GM18861 (cell line): ENCODE data around the gene SLX4.
"Not testable (repeated sequence)": the region's sequence is repeated elsewhere in the genome, so short reads cannot be mapped to it uniquely, and the experiment has no call there.

Experiments used
- ATAC-seq: cut with Tn5 transposase; IDR thresholded peaks from one replicate; pipeline ENCODE4 v1.9.1; 2021; ENCODE audit not compliant: unreplicated experiment

SLX4 gene

DNA sequence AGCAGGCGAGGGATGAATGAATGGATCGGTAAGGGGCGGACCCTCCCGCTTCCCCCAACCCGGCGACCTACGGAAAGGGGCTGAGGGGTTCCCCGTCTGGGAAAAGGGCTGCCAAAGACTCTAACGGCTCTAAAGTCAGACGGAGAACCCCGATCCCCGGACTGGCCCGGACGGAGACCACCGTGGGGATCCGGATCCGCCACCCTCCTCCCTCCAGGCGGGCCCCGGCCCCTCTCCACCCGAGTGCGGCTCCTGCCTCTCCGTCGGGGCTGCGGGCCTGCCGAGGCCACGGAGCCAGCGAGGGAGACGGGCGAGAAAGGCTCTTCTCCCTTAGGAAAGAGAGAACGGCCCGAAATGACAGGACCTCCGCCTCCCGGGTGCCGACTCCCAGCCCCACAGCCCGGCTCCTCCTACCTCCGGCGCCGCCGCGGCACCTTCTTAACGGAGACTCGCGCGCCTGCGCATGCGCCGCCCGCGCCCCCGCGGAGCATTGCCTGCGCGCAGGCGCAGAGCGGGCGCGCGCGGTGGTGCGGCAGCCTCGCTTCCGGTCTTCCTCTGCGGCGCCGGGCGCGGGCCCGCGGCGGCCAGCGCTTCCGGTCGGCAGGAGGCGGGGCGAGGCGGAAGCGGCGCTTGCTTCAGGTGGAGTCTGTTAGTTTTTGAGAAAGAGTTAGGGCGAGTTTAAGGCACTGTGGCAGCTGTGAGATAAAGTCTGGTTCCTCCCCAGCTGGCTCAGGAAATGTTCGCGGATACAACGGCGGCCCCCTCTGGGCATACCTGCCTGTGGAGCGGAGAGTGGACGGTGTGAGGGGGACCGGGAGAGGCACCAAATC, at the start of gene SLX4:
Gene SLX4 (minus strand): TSS at position 461 of the 830 bp plus-strand sequence. CDS start 2,642 bp downstream, outside the sequence.
- peak; percentile 80 for ATAC-seq

GRCh38 chr16:3659251-3659650, 47.8 kb upstream of the SLX4 start:
- ATAC-seq = no peak

GRCh38 chr16:3656491-3657468, 45.4 kb upstream of the SLX4 start:
- ATAC-seq = no peak

DNA sequence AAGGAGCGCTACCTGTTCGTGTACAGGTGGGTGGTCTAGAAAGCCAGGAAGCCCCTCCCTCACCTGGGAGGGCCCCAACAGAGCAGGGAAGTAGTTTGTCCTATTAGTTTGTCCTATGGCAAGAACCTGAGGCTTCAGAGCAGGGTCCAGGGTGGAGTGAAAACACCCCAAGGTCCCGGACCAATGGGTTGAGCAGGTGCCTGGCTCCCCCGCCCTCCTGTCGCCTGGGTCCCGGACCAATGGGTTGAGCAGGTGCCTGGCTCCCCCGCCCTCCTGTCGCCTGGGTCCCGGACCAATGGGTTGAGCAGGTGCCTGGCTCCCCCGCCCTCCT, 44.7 kb upstream of the SLX4 start:
- ATAC-seq = not testable (repeated sequence)

DNA sequence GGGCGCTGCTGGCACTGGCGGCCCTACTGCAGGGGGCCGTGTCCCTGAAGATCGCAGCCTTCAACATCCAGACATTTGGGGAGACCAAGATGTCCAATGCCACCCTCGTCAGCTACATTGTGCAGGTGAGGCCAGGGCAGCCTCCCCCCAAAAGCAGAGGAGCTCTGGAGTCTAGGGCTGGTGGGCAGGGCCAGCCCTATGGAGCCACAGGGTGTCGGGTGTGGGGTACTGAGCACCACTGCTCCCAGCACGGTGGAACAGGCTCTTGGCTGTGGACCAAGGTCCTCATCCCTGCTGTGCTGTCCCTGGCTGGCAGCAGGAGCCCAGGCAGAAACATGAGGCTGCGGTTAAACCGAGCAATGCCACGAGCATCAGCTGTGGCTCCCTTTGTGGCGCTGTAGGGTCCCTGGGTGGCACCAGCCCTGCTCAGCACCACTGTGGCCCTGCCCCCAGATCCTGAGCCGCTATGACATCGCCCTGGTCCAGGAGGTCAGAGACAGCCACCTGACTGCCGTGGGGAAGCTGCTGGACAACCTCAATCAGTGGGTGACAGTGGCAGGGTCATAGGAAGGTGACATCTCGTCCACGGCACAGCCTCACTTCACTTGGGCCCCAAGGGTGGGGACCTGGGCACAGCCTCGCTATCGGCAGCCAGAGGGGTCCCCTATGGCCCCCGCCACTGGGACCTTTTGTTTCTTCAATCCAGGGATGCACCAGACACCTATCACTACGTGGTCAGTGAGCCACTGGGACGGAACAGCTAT, 44.2 kb upstream of the SLX4 start:
- no peak for ATAC-seq

DNA sequence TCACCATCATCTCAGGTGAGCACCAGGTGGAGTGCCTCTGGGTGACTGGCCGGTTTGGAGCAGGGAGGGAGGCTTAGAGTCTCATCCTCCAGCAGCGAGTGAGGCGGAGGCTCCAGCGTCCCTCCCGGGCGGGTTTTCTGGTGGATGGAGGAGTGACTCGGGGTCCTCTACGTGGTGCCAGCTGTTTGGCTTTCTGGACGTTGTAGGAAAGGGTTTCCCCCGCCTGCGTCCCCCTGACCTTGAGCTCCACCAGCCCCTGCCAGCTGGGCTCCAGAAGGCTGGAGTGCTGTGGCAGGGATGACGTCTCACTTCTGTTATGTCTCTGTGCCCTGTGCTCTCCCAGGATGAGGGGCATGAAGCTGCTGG, 43.6 kb upstream of the SLX4 start:
- no peak for ATAC-seq

DNA sequence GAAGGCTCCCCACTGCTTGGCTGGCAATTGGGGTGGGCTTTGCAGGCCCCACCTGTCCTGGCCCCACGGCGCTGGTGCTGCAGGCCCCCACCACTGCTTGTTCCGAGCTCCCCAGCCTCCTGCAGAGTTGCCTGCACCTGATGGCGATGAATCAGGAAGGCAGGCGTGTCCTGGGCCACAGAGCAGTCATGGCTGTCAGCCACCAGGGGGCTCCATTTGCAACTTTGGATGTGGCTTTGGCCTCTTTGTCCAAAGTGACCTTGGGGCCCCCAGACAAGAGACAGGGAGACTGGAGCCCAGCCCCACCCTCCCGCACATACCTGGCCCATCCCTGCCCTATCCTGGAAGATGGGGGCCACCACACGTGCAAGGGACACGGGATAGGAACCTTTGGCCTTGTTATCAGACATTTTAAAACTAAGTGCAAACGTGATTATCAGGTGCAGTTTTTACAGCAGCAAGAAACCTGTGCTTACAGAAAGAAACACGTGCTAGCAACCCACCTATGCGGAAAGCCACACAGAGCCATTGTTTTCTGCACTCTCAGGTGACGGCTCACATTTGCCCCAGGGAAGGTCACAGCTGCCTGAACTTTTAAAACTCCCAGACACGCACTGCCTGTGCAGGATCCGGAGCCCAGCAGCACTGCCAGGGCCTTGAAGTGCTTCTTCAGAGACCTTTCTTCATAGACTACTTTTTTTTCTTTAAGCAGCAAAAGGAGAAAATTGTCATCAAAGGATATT, 43.0 kb upstream of the SLX4 start, which contains the start of gene DNASE1:
Gene DNASE1 (plus strand): TSS at position 443 of the 743 bp plus-strand sequence. CDS start 683 bp downstream, outside the sequence.
- no peak for ATAC-seq

DNA sequence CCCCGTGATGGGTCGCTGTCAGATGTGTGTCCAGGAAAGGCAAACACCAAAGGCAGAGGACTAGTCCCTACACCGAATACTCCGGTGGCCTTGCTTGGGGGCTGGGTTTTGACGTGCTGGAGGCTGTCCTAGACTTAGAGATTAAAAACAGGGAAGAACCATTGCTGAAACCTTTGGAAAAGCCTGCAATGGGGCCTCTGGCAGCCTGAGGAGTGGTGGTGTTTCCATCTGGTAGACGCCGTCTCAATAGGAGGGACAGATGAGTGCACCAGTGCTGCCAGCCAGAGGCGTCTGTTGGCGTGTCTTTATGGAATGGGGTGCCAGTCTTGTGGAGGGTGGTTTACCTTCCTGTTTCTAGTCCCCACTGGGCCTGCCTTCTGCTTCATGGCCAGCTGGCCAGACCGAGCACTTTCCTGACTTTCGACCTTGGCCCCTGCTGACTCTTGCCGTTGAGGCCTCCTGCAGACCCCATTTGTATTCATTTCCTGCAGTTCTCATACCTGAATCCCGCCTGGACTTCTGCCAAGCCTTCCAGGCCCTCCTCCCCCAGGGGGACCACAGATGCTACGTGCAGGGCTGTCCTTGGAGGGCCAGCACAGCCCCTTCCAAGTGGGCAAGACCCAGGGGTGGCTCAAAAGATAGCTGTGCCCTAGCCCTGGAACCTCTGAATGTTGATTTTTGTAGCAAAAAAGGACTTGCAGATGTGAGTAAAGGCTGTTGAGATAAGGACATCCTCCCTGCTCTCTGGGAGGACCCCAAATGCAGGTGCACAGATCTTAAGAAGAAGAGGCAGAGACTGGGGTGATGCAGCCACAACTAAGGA, 41.2 kb upstream of the SLX4 start:
- ATAC-seq = no peak

DNA sequence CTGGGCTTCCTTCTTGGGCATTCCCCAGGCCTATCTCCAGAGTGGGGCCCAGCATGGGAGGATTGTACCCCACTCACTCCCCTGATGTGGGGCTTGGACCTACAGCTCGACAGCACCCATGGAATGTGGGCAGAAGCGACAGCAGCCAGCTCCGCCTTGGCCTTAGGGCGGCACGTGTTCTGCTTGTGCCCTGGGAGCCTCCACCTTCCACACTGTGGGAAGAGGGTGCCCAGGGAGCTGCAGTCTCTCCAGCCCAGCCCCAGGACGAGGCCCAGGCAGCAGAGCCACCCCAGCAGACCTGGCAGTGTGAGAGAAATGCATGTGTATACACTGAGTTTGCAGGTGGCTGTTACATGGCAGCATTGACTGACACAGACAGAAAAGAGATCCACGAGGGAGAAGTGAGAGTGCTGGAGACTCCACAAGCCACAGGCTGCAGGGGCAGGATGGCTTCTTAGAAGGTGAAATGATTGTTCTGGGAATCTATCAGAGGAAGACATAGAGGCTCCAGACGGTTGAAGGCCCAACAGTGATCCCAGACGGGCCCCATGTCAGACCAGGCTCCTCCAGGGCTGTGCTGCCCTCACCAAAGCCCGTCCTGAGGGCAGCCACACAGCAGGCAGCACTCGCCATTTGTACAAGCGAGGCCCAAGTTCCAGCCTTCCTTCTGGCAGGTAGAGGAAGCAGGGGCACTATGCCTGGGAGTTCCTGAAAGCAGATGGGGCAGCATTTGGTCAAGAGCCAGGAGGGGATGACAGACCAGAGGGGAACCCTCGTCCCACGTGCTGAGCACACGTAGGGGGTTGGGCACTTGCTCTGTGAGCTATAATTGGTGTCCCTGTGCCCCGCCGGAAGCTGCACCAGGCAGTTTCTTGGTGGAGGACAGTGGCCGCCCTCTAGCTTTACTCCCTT, 40.3 kb upstream of the SLX4 start:
- ATAC-seq = no peak

DNA sequence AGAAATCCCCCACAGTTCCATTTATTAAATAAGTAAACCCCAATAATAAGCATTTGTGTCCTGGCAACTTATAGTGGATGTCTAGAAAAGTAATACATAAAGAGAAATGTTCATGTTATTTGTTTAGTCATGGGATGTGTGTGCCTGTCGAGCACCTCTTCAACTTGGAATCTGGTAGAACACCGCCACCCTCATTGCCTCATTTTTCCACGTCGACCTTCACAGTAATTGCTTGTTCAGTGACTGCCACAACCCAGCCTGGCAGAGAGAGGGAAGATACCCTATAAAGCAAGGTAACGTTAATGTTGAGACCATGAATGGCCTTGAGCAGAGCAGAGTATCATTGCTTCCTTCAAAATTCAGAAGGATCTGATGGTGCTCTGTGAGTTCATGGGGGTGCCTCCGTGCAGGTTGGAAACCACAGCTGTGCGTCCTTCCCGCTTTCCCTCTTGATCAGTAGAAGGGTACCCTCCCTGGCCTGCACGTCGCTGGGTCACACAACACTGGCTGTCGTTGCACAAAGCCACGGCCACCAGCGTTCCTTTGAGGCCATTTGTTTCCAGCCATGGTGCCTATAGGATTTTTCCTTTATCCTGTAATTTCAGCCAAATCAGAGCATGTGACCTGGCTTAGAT, 39.3 kb upstream of the SLX4 start:
- no peak for ATAC-seq

GRCh38 chr16:3646348-3646920, 35.0 kb upstream of the SLX4 start:
- ATAC-seq = no peak

DNA sequence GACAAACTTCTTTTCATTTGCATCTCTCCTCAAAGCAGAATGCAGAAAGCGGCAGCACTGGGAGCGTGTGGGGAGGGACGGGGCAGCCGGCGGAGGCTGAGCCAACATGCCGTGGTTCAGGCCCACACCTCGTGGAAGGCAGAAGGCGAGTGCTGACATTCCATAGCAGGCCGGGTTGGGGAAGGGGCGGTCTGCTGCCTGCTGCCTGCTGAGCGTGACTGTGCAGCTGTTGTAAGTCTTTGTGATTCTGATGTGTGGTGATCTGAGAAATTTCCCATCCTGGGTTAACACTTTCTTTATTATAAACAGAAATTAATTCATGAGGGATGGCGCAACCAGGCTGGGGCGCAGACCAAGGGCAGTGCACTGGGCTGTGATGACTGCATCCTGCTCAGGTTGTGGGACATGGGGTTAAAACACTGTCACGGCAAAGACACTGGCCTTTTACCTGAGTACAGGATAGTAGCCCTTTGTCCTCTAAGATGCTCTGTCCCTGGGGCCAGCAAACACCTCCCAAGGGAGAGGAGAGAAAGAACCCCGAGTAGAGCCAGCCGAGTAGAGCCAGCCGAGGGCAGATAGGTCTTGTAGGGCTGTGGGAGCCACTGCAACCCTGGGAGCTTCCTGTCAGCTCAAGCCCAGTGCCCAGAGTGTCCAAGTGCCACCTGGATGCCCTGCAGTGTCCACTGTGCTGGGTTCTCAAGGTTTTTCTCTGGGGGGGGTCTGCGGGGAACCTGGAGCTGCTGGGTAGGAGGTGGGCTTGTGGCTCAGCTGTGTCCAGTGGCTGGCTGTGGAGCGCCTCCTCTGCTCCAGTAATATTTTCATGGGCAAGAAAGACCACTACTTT, 34.3 kb upstream of the SLX4 start:
- no peak for ATAC-seq

DNA sequence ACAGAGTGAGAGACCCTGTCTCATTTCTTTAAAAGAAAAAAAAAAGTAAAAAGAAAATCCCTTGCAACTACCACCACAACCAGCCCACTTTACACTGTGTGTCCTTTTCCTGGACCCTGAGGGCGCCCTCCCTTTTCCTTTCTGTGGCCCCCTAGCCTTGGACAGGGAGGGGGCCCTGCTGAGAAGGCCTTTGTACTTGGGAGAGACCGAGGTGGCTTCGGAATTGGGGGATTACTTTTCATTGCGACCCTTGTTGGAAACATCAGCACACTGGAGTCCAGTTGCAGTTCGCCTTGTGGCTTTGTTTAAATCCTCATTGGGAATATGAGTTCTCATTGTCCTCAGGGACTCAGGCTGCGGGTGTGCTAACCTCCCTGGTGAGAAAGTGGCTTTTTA, 33.7 kb upstream of the SLX4 start:
- ATAC-seq = no peak

GRCh38 chr16:3643095-3643730, 31.8 kb upstream of the SLX4 start:
- ATAC-seq = no peak

DNA sequence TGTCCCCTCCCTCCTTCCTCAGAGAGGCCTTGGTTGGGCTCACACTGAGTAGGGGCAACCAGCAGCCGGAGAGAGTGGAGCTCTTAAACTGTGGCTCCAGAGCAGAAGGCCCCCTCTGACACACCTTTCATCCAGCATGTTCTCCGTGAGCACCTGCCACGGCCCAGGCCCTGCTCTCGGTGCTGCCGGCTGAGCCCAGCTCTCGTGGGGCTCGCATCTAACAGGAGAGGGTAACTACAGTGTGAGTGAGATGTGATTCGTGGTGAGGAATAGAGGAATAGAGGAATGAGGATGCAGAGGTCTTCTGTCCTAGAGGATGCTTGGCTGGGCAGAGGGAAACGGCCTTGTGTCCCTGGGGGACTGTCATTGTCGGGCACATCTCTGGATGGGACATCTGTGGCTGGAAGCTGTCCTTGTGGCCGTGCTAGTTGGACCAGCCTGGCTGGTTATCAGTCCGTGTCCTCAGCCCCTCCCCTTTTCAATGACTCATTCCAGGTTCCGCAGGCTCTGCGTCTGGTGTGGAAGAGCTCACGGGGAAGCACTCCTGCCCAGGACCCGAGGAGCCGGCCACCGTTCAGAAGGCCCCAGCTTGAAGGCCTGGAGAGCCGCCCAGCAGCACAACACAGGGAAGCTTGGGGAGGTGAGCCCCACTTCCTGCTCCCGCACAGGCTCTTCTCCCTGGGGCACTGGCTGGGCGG, 31.1 kb upstream of the SLX4 start:
- ATAC-seq = no peak
